Pancreas (tissue), 10 donors: ENCODE measurements around the gene SMIM29. TPM values are rescaled to one million over a fixed set of nuclear protein-coding genes. Genes with fewer than 3 reads are reported as not detected.

Experiments used
- ATAC-seq, 4 donors: fragments of 200-7000 bp; cut with Tn5 transposase; one replicate each; pipeline versions ENCODE4 v1.8.0 to v1.9.1; 2020; ENCODE audit warnings: mild to moderate bottlenecking in 4 of 4, moderate library complexity in 4 of 4
- DNase-seq, 6 donors: peaks; one replicate each; pipeline ENCODE4 v3.0.0-alpha.2; 2020
- FAIRE-seq: peaks from 2 replicates; lab custom pipeline; 2012; peaks lifted over from hg19 to GRCh38; lab: Jason Lieb, UNC
- H3K27ac ChIP-seq, 4 donors: fragments of 200-600 bp; sonication (generic); 1 replicate in 3 of 4; 2 replicates in 1 of 4; pipeline versions ENCODE4 v1.5.0 to v1.8.0; 2020
- H3K27me3 ChIP-seq, 4 donors: fragments of 200-600 bp; one replicate each; pipeline ENCODE4 v1.8.0; 2021
- H3K36me3 ChIP-seq, 3 donors: fragments of 200-600 bp; sonication (generic) in 1 of 3; one replicate each; pipeline versions ENCODE4 v1.5.0 to v1.8.0; 2020 to 2021
- H3K4me1 ChIP-seq, 3 donors: fragments of 200-600 bp; one replicate each; pipeline ENCODE4 v1.8.0; 2021
- H3K4me3 ChIP-seq, 4 donors: fragments of 200-600 bp; sonication (generic) in 2 of 4; one replicate each; pipeline versions ENCODE4 v1.5.0 to v1.8.0; 2020 to 2021
- H3K9me3 ChIP-seq, 4 donors: fragments of 200-600 bp; one replicate each; pipeline ENCODE4 v1.8.0; 2021
- WGBS, 2 donors: extraction: QIAGEN DNeasy Blood & Tissue Kit; methylation state at CpG; one replicate each; pipeline ENCODE4 v1.1.7; 2013; 5-methylcytosine and 5-hydroxymethylcytosine counted together
- intact Hi-C, 3 donors: fragments of 100-400 bp; cut with DNase I; formaldehyde crosslinking; loops; one replicate each; pipeline versions ENCODE4 v1.11.1 to v1.14.2; 2022
- microRNA-seq, 2 donors: library from miRNA; unstranded; fragments of <30 nt; microRNA quantifications; one replicate each; pipeline versions ENCODE4 to v1.1.0, GENCODE V29; 2019 to 2020
- polyA plus RNA-seq, 2 donors: library from polyadenylated mRNA; stranded (reverse); fragments of 200-250 nt; gene quantifications; one replicate each; pipeline ENCODE4 v1.2.3, GENCODE V29; 2013
- total RNA-seq, 6 donors: library from RNA; stranded (reverse); fragmentation: NEBNext Ultra II Directional in 4 of 6; extraction: Animal tissue kit (Norgen Biotek cat#: 25700) in 4 of 6; gene quantifications; one replicate each; pipeline versions ENCODE4 v1.2.1 to v1.2.4, GENCODE V29; 2021 to 2023
- TF ChIP-seq, protein P1 (sequence below), 4 donors: fragments of 200-600 bp; sonication (generic) in 3 of 4; IDR thresholded peaks; one replicate each; pipeline versions ENCODE4 v1.5.0 to v1.8.0; 2021; ENCODE audit warnings: antibody characterized with exemption in 4 of 4
- donor health status: healthy with polysubstance abuse.
- donor health status: DM: no; HTN: no; CAD: no; lungs with moderate emphysema.
- donor health status: DM: no; HTN: no; CAD: no.
- donor health status: control.
- donor health status: control.
- donor health status: Bipolar disorder and iron deficiency.
- donor health status: DM: yes; HTN: yes; CAD: no.
- donor health status: DM: no; HTN: no; CAD: no.
- donor health status: DM: no; HTN: no; CAD: no.
- donor health status: DM: yes; HTN: yes; CAD: no.

Gene SMIM29
- total and polyA plus RNA-seq, 8 donors, result 5.9 to 35.0 (median 8.2) TPM

DNA sequence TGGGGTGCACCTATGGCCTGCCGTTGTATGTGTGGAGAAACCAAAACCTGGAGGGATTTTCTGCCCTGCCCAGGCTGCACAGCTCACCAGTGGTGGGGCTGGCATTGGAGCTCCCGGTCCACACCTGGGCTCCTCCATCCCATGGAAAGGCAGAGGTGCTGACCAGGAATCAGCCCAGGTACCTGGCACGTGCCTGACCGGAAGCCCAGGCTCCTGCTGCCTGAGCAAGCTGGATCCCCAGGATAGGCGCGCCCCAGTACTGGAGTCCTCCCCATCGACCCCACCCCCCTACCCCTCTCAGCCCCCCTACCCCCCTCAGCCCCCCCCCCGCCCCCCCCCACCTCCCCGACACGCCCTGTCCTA, 52.0 kb downstream of the SMIM29 start:
- TF ChIP-seq, protein P1, sequence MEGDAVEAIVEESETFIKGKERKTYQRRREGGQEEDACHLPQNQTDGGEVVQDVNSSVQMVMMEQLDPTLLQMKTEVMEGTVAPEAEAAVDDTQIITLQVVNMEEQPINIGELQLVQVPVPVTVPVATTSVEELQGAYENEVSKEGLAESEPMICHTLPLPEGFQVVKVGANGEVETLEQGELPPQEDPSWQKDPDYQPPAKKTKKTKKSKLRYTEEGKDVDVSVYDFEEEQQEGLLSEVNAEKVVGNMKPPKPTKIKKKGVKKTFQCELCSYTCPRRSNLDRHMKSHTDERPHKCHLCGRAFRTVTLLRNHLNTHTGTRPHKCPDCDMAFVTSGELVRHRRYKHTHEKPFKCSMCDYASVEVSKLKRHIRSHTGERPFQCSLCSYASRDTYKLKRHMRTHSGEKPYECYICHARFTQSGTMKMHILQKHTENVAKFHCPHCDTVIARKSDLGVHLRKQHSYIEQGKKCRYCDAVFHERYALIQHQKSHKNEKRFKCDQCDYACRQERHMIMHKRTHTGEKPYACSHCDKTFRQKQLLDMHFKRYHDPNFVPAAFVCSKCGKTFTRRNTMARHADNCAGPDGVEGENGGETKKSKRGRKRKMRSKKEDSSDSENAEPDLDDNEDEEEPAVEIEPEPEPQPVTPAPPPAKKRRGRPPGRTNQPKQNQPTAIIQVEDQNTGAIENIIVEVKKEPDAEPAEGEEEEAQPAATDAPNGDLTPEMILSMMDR (IDR thresholded peaks at IDR 0.05), result no peak
- DNase-seq (peak in 1 of 6 donors; percentile 70), FAIRE-seq (no peak), ATAC-seq (peak in 1 of 4 donors; percentile 28)
- no peaks in the 10 kb centered on the region for H3K36me3 ChIP-seq
- H3K27ac ChIP-seq, result no peak overlapping the region
- peak overlapping the region; percentile 13 to 60 (median 34) for H3K4me3 ChIP-seq
- H3K27me3 ChIP-seq, result no peaks in the 10 kb centered on the region
- H3K9me3 ChIP-seq, result no peaks in the 10 kb centered on the region
- WGBS, 2 donors, result 61 to 63% methylated on average over 9 to 10 of the region's 10 CpGs
- intact Hi-C loops, result no loop called here
- H3K4me1 ChIP-seq, result no peaks in the 10 kb centered on the region

Small RNA genes lying within 50 kb of the gene (microRNA-seq; reads per million reads assigned to microRNA genes)
- 0 reads per million in 2 donors for gene MIR6835

Other genes starting within 250 kb of the SMIM29 start
- 1 to 10 TPM in 3 of 6 donors, under 1 TPM in 3; 0.23 to 1.9 (median 1.1) TPM for gene GRM4, start 102.9 kb downstream of the SMIM29 start, total RNA-seq
- 1 to 10 TPM; 2.2 to 6.8 TPM for gene GRM4, start 102.9 kb downstream of the SMIM29 start, polyA plus RNA-seq
- gene HMGA1, start 12.1 kb downstream of the SMIM29 start, total RNA-seq, result 10 to 100 TPM; 19.0 to 38.7 (median 25.8) TPM
- 10 to 100 TPM; 17.0 to 19.7 TPM for gene HMGA1, start 12.1 kb downstream of the SMIM29 start, polyA plus RNA-seq
- 10 to 100 TPM; 10.7 to 20.7 (median 16.0) TPM for gene NUDT3, start 143.7 kb upstream of the SMIM29 start, total RNA-seq
- gene NUDT3, start 143.7 kb upstream of the SMIM29 start, polyA plus RNA-seq, result 10 to 100 TPM in 1 of 2 donors, 1 to 10 TPM in 1; 7.1 to 12.0 TPM
- gene RPS10, start 177.1 kb upstream of the SMIM29 start, total RNA-seq, result 1,000 to 10,000 TPM in 2 of 6 donors, 100 to 1,000 TPM in 4; 565 to 1,127 (median 903) TPM
- 1,000 to 10,000 TPM; 1,140 to 1,334 TPM for gene RPS10, start 177.1 kb upstream of the SMIM29 start, polyA plus RNA-seq
- 1 to 10 TPM in 1 of 6 donors, under 1 TPM in 5; 0.25 to 1.4 (median 0.63) TPM for gene PACSIN1, start 217.1 kb upstream of the SMIM29 start, total RNA-seq
- 1 to 10 TPM; 1.2 to 2.0 TPM for gene PACSIN1, start 217.1 kb upstream of the SMIM29 start, polyA plus RNA-seq